Raji (cell line): ENCODE results near the gene ZNRF3.

ENCODE experiments used
- POLR2A ChIP-seq: IDR thresholded peaks from 2 replicates; pipeline ENCODE4 v1.6.1; 2011; ENCODE audit warnings: low read depth, low read length, control low read depth; ENCODE audit not compliant: insufficient read depth

The ZNRF3 gene

DNA sequence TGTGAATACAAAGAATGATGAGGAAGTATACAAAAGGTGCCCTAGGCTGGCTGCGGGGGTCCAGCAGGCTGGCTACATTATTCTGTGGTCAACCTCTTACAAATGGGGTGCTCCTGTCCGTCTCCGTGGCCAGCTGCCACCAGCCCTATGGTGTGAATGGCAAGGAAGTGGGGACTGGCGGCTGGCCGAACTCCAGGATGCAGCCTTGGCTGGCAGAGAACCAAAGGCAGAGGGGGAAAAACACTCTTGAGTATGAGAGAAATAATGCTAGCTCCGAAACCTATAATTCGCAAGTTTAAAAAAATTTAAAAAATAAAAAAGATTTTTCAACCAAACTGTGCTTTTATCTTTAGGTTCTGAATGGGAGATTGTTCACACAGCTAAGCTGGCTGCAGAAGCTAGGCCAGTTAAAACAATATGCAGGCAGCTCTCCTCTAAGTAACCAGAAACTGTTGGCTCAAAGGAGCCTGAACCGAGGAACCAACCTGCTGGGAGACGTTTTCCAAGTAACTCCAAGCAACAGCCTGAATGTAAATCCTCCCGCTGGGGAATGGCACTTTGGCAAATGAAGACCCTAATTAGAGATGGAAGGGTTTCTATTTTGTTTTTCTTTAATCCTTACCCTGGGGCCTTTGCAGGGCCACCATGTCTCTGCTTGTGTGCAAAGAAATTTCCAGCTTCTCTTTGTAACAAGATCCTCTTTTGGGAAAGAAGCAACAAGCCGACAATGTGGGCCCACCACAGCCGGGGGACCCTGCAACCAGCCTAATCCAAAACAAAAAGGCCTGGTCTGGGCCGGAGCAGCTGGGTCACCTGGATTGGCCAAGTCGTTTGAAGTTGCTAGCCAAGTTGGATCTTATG, 128.1 kb downstream of the ZNRF3 start:
- TF ChIP-seq POLR2A, result no peak

DNA sequence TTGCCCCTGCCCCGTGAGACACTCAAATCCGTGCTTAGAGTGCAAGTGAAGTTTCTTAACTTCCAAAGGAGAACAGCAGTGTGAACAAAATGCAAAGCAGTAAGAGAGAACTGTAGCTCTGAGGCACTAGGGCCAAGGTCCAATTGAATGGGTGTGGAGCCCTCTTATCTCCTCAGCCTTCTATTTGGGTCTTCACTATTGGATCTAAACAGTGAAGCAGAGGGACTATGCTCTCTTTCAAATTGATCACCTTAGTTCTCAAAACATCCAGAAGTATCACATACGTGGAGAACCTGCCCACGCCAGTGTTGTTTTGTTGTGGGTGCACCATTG, 128.7 kb downstream of the ZNRF3 start:
- TF ChIP-seq POLR2A, result no peak

DNA sequence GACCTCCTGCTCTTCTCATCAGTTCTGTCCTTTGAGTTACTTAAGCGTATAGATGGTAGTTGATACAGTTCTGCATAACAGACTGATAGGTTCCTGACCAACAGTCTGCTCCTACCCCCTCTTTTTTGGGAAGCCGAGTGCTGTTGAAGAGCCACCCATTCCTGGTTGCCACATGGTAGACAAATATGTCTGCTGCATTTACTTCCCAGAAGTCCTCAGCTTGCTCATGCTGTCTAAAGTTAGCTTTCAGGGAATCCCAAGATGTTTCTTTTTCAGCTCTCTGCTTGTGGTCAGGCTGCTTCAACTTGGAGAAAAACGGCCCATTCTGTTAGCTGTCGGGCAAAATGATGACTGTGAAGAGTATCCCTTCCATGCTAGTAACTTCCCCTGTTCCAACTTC, 129.6 kb downstream of the ZNRF3 start:
- no peak for TF ChIP-seq POLR2A

DNA sequence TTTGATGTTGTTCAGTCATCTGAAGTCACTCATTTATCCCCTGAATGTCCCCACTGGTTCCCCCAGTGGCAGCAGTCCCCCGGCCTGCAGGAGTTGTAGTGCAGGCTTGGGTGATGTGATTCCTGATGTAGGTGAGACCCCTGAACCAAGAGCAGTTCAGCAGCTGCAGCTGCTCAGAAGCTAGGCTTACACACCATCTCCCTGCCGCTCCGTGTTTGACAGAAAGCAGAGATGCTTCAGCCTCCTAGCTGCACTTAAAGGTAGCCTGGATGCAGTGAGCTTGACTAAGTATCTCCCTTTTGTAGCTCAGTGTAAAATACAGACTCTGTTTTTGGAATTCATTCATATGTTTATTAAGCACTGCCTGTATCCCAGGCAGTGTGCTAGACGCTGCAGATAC, 130.9 kb downstream of the ZNRF3 start:
- no peak for TF ChIP-seq POLR2A

DNA sequence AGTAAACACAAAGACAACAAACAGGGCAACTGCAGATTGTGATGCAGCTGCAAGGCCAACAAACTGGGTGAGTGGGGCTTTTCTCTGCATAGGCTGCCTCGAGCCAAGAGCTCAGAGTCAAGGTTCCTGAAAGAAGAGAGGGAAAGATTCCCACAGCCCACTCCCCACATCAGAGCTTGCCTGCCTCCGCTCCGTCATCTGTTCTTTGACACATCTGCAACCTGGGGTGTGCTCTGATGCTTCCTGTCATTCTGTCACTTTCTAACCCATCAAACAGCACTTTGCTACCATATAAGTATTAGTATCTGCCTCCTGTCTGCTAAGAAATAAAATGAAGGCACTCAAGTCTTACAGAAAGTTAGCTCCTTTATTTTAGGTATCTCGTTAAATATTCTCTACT, 131.4 kb downstream of the ZNRF3 start:
- TF ChIP-seq POLR2A, result no peak

DNA sequence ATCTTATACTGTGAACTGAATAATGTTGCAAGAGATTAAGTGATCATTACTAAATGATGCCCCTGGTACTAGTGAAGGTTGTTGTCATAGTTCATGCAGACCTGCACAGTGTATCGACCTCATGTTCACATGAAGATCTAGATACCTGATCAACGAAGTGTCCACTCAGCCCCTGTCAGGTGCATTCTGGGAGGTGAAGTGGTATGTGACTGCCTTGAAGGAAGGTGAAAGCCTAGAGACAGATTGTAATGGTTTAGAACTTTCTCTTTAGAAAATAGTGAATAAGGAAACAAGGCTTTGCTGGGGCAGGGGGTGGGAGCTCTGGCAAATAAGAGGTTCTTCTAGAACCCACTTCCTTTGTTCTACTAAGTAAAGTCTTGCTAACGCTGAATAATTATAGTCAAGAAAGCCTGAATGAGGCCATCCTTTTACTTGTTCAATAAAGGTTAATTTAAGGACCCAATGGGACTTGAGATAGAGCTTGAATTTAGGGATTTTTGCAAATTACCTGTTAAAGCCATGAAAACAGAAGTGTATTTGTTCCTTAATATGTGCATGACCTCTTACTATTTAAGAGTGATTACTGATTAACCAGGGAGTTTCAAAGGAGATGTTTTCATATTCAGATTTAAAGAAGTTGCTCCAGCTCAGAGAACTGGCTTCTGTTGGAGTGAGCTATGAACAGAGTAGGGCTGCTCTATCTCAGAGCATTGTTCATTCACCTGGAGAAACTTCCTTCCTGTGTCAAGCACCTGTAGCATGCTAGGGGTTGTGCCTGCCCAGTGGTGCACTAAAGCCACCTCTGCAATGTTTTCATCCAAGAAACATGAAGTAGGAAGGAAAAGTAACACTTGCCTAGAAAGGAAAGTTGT, 132.9 kb downstream of the ZNRF3 start:
- no peak for TF ChIP-seq POLR2A

DNA sequence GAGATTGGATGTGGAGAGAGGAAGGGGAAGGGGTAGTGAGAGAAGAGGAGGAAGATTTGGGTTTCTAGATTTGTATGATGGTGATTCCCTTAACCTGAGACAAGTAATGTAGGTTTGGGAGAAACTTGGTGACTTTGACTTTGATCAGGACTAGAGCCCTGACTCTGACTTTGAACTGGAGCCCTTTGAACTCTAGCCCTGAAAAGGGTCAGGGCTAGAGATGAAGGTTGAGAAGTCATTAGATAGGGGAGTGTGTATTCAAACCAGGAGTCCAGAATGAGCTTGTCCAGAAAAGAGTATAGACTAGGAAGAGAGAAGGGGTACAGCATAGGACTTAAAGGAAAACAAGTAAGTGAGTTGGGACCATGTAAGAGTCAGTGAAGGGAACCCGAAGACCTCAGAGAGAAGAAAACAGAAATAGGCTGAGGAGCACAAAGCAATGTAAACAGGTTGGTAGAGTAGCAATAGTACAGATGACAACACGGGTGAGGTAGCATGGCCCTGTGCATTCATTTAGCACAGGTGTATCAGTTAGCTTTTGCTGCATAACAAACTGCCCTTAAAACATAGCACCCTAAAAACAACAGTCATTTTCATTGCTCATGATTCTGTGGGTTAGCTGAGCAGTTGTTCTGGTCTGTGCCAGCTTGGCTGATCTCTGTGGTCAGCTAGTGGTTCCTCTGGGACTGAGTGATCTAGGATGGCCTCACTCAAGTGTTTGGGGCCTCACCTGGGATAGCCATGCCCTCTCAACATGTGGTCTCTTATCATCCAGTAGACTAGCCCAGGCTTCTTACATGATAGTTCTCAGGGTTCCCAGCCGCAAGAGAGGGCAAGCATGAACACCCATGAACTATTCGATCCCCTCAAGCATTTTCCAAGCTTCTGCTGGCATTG, 135.2 kb downstream of the ZNRF3 start:
- TF ChIP-seq POLR2A, result no peak

DNA sequence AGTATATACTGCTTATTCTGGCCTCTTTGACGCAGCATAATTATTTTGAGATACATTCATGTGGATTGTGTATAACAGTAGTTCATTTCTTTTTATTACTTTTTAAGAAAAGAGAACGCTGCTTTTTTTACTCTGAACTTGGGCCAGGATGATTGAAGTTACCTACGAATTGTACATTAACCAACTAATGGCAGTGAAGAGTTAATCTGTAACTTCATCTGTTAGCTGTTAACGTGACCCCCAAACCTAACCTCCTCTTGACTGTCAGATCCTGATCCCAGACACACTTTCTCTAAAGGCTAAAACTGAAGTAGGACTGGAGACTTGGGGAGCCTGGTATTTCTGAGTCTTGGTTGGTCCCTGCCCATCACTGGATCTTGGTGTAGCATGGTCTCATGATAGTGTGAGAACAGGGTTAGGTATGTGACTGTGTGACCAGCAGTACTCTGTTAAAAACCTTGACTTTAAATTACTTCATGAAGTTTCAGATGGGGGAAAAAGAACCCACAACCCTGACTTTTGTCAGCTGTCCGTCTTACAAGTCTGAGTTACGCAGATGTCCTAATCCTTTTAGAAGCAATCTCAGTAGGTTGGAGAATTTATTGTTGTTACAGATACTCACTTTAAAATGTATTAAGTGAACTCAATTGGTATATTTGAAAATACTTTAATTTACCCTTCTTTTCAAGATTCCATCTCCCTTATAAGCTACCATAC, 138.9 kb downstream of the ZNRF3 start:
- no peak for TF ChIP-seq POLR2A

DNA sequence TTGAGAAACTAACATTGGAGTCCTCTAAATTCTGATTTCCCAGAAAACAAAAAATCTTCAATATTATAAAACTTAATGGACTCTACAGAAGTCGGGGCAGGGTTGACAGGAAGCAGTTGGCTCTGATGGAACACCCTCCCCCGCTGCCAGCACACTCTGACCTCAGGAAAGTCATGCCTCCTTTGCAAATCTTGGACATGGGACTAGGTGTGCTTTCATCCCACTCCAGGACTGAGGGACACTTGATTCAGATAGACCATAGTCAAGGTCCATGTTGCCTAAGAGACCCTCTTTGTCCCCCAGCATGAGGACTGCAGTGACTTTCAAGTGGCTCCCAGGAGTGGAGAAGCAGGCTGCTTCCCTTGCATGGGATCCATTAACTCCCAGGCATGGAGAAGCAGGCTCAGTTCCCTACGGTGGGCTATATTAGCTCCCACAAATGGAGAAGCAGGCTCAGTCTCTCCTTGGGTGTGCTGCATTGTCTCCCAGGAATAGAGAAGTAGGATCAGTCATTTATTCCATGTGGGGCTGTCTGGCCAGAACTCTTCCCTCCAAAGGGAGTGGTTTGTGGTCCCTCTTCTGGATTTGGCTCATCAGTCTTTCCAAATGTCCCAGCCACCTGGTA, 139.9 kb downstream of the ZNRF3 start:
- TF ChIP-seq POLR2A, result no peak

DNA sequence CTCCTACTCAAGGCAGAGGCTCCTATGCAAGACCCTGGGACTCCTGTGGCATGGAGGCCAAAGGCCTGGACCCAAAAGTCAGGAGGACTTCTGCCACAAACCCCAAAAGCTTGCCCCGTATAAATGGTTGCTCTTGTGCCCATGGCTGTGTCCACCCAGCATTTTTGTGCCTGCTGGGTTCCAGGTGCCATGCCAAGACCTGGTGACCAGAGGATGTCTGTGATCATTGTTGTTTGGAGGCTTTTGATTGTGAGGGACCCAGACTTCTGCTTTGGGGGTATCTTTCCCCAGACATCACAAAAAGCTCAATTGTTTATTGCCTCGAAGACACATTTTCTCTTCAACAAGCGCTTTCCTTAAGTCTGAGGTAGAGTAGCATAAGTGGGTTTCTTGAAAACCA, 143.2 kb downstream of the ZNRF3 start:
- no peak for TF ChIP-seq POLR2A

DNA sequence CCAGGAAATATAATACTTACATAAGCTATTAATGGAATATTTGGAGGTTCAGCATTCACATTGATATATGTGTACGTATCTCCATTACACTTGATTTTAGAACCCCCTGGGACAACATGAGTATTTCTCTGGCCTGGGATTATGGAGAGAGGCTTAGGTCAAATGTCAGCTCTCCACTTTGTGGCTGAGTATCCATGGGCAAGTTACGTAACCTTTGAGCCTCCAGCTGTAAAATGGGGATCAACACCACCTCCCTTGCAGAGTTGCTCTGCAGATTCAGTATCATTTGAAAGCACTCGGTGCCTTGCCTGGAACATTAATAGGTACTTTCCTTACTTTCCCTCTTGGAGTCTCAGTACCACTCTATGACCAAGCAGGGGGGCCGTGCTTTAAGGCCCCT, 145.1 kb downstream of the ZNRF3 start:
- TF ChIP-seq POLR2A, result no peak

DNA sequence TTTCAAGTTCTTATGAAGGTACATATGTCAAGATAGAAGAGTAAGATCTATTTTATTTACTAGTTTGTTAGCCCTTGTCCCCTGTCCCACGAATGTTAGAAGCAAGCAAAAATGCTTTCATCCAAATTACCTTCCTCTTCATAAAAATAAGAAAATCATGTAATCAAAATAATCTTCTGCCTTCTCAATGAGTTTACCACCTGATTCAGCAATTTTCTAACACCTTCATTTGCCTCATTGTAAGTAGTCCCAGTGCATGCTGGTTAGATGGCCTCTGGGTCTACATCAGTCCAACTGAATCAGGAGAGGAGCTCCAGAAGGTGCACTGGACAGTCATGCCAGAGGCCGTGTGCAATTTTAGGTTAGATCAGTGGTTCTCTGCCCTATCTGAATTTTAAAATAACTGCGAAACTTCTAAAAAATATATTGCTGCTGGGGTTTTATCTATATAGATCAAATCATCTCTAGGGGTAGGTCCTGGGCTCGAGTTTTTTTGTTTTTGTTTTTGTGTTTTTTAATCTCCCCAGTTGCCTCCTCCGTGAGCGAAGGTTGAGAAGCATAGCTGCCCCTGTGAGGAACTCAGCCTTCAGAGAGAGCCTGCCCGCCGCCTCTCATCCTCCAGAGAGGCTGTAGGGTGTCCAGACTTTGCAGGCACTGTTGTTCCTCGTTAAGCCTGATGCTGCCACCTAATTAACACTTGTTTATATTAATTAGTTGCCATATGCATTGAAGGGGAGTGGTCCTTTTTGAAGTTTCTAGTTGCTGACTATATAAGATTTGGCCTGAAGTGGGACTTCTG, 146.0 kb downstream of the ZNRF3 start:
- TF ChIP-seq POLR2A, result no peak

DNA sequence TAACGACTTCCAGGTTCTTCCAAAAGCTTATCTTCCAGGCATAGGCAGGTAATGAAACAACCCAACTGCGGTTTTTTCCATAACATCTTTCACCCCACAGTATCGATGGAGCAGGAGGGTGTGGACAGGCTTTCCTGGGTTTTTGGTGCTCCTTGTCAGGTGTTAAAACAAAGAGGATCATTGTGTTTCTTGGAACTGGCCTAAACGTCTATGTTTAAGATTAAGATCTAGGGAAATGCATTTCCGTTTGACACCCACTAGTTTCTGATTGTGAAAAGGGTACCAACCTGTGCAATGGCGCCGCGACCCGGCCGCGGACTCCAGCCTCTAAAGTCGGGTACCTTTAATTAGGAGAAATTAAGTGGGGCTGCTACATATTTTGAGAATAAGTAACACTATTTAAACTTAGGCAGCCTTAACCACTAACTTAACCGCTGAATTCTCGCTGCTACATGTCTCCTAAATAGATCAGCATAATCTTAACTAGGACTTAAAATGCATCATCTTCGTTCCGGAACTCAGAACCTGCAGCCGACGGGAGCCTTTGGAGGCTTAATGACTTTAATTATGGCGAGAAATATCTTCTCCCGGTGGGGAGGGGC, 146.7 kb downstream of the ZNRF3 start:
- TF ChIP-seq POLR2A, result no peak
